Mesenchymal stem cell (in vitro differentiated cells and primary cell): Measurements from ENCODE around the gene NFATC1.

Experiments used
- DNase-seq: peaks from one replicate; pipeline ENCODE4 v3.0.0-alpha.2; 2013
- H2AFZ ChIP-seq: one replicate; pipeline ENCODE4 v1.6.1; 2013; ENCODE audit warnings: low read depth, mild to moderate bottlenecking, control low read depth, inconsistent platforms, low read length, moderate library complexity
- H2AK5ac ChIP-seq: 2 replicates; pipeline ENCODE4 v1.6.1; 2013; ENCODE audit warnings: low read length, moderate library complexity, mild to moderate bottlenecking, inconsistent platforms; ENCODE audit not compliant: severe bottlenecking
- H2BK120ac ChIP-seq: one replicate; pipeline ENCODE4 v1.6.1; 2013; ENCODE audit warnings: low read depth, mild to moderate bottlenecking, inconsistent platforms, low read length, moderate library complexity
- H2BK12ac ChIP-seq, 2 experiments: one replicate each; pipeline ENCODE4 v1.6.1; 2013; ENCODE audit warnings: inconsistent platforms in 2 of 2, low read length in 2 of 2, mild to moderate bottlenecking in 2 of 2, moderate library complexity in 2 of 2, control low read depth in 1 of 2
- H2BK15ac ChIP-seq: one replicate; pipeline ENCODE4 v1.6.1; 2013; ENCODE audit warnings: mild to moderate bottlenecking, low read depth, inconsistent platforms; ENCODE audit not compliant: poor library complexity, severe bottlenecking
- H2BK5ac ChIP-seq: 2 replicates; pipeline ENCODE4 v1.6.1; 2013; ENCODE audit warnings: low read depth, mild to moderate bottlenecking, low read length, control low read depth, inconsistent platforms; ENCODE audit not compliant: poor library complexity, severe bottlenecking
- H3K14ac ChIP-seq, 2 experiments: one replicate each; pipeline ENCODE4 v1.6.1; 2013; ENCODE audit warnings: inconsistent platforms in 2 of 2, low read length in 2 of 2, control low read depth in 1 of 2, mild to moderate bottlenecking in 1 of 2, moderate library complexity in 1 of 2
- H3K18ac ChIP-seq, 2 experiments: one replicate each; pipeline ENCODE4 v1.6.1; 2013; ENCODE audit warnings: inconsistent platforms in 2 of 2, low read length in 2 of 2, control low read depth in 1 of 2, low read depth in 1 of 2, mild to moderate bottlenecking in 1 of 2
- H3K23ac ChIP-seq, 2 experiments: one replicate each; pipeline ENCODE4 v1.6.1; 2013; ENCODE audit warnings: inconsistent platforms in 2 of 2, low read length in 2 of 2, mild to moderate bottlenecking in 2 of 2, moderate library complexity in 2 of 2, control low read depth in 1 of 2
- H3K27ac ChIP-seq: 2 replicates; pipeline ENCODE4 v1.5.1; 2013; ENCODE audit warnings: mild to moderate bottlenecking, moderate library complexity, low read length, control low read depth, inconsistent platforms; ENCODE audit not compliant: poor library complexity, severe bottlenecking
- H3K27me3 ChIP-seq, 2 experiments: 2 replicates each; pipeline versions ENCODE4 v1.6.1 to v1.7.0; 2013; ENCODE audit warnings: low read length in 2 of 2, mild to moderate bottlenecking in 2 of 2, moderate library complexity in 2 of 2, control low read depth in 1 of 2, inconsistent platforms in 1 of 2; ENCODE audit not compliant: control insufficient read depth in 1 of 2, insufficient read depth in 1 of 2
- H3K36me3 ChIP-seq, 2 experiments: 2 replicates each; pipeline versions ENCODE4 v1.6.1 to v1.7.0; 2013; ENCODE audit warnings: low read length in 2 of 2, control low read depth in 1 of 2, inconsistent platforms in 1 of 2, low read depth in 1 of 2, mild to moderate bottlenecking in 1 of 2; ENCODE audit not compliant: insufficient read depth in 2 of 2, control insufficient read depth in 1 of 2
- H3K4ac ChIP-seq, 2 experiments: one replicate each; pipeline ENCODE4 v1.6.1; 2013; ENCODE audit warnings: inconsistent platforms in 2 of 2, low read length in 2 of 2, mild to moderate bottlenecking in 2 of 2, moderate library complexity in 2 of 2, control low read depth in 1 of 2, low read depth in 1 of 2
- H3K4me1 ChIP-seq: 2 replicates; pipeline ENCODE4 v1.6.1; 2013; ENCODE audit warnings: low read depth, low read length, control low read depth; ENCODE audit not compliant: control insufficient read depth, insufficient read depth
- H3K4me2 ChIP-seq: 2 replicates; pipeline ENCODE4 v1.6.1; 2013; ENCODE audit warnings: low read length, mild to moderate bottlenecking, inconsistent platforms; ENCODE audit not compliant: poor library complexity, severe bottlenecking
- H3K4me3 ChIP-seq, 2 experiments: 2 replicates each; pipeline versions ENCODE4 v1.5.1 to v1.7.0; 2013; ENCODE audit warnings: low read length in 2 of 2, mild to moderate bottlenecking in 2 of 2, control low read depth in 1 of 2, low read depth in 1 of 2; ENCODE audit not compliant: insufficient read depth in 1 of 2
- H3K79me1 ChIP-seq: replicated peaks from 2 replicates; pipeline ENCODE4 v1.6.1; 2013; ENCODE audit warnings: mild to moderate bottlenecking, control low read depth, low read length, inconsistent platforms; ENCODE audit not compliant: poor library complexity, severe bottlenecking
- H3K9ac ChIP-seq: 2 replicates; pipeline ENCODE4 v1.7.0; 2013; ENCODE audit warnings: mild to moderate bottlenecking, low read length, moderate library complexity
- H3K9me3 ChIP-seq: 2 replicates; pipeline ENCODE4 v1.7.0; 2013; ENCODE audit warnings: mild to moderate bottlenecking, low read length; ENCODE audit not compliant: control insufficient read depth
- H4K8ac ChIP-seq: one replicate; pipeline ENCODE4 v1.6.1; 2013; ENCODE audit warnings: inconsistent platforms, mild to moderate bottlenecking, low read length, moderate library complexity
- H4K91ac ChIP-seq: one replicate; pipeline ENCODE4 v1.6.1; 2013; ENCODE audit warnings: mild to moderate bottlenecking, low read length, inconsistent platforms
- WGBS: methylation state at CpG from one replicate; pipeline ENCODE4 v1.1.7; 2013; ENCODE audit warnings: mixed read lengths; 5-methylcytosine and 5-hydroxymethylcytosine counted together

The NFATC1 gene

DNA sequence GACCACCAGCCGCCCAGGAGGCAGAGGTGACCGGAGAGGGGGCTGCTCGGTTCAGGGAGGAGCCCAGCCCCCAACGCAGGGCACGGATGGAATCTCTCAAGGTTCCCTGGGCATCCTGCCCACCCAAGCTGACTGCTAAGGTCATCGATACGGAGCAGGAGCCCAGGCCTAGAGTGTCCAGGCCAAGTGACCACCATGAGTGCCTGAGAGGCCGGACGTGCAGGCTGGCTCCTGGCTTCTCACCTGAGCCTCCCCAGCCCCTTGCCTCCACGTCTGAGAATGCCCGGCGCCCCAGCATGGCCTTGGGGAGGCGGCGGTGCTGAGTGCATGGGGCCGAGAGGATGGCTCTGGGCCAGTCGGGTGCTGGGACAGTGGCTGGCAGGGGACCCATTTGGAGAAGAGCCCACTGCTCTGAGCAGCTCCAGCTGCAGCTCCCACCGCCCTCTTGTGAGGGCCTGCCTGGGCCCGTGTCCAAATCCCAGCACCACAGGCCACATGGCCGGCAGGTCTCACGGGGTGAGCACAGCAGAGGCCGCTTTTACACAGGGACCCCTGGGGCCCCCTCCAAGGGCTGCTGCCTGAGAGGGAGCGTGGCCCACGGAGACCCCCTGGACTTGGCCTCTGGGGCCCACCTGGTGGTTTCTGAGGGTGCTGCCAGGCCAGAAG, 181.1 kb downstream of the NFATC1 start:
- Histone ChIP-seq H2AK5ac (no peak overlapping the region), H3K14ac (no peak overlapping the region), H4K91ac (no peak overlapping the region), H3K36me3 (peaks cover 0 to 2% of the 10 kb centered on the region in 2 experiments), H3K4ac (no peak overlapping the region), H2BK5ac (no peak overlapping the region), H3K9ac (no peak overlapping the region), H2BK15ac (no peak overlapping the region), H2AFZ (no peak overlapping the region), H2BK120ac (no peak overlapping the region), H3K79me1 (no peaks in the 10 kb centered on the region), H3K4me1 (peaks cover 8% of the 10 kb centered on the region), H3K27me3 (peaks cover 0 to 51% of the 10 kb centered on the region in 2 experiments), H4K8ac (no peak overlapping the region), H3K18ac (no peak overlapping the region), H2BK12ac (no peak overlapping the region), H3K9me3 (peaks cover 19% of the 10 kb centered on the region), H3K27ac (no peak overlapping the region), H3K4me3 (no peak overlapping the region), H3K4me2 (no peak overlapping the region), H3K23ac (no peak overlapping the region)
- WGBS = 86% methylated on average over 23 of the region's 23 CpGs
- DNase-seq = no peak

GRCh38 chr18:79577451-79578395, 182.0 kb downstream of the NFATC1 start:
- H3K9me3 ChIP-seq = peaks cover 11% of the 10 kb centered on the region
- H2AK5ac ChIP-seq = no peak overlapping the region
- H3K27ac ChIP-seq = no peak overlapping the region
- H3K4me3 ChIP-seq = no peak overlapping the region
- H4K91ac ChIP-seq = no peak overlapping the region
- H3K9ac ChIP-seq = no peak overlapping the region
- H2BK15ac ChIP-seq = no peak overlapping the region
- no peak overlapping the region for H3K18ac ChIP-seq
- no peak for DNase-seq
- H2BK12ac ChIP-seq = no peak overlapping the region
- no peak overlapping the region for H3K4ac ChIP-seq
- no peak overlapping the region for H3K14ac ChIP-seq
- H4K8ac ChIP-seq = no peak overlapping the region
- H3K4me1 ChIP-seq = peaks cover 8% of the 10 kb centered on the region
- H3K27me3 ChIP-seq = peaks cover 0 to 52% of the 10 kb centered on the region in 2 experiments
- H2BK120ac ChIP-seq = no peak overlapping the region
- no peak overlapping the region for H3K4me2 ChIP-seq
- no peak overlapping the region for H3K23ac ChIP-seq
- 82% methylated on average over 37 of the region's 37 CpGs for WGBS
- H3K36me3 ChIP-seq = peaks cover 0 to 2% of the 10 kb centered on the region in 2 experiments
- no peaks in the 10 kb centered on the region for H3K79me1 ChIP-seq
- H2AFZ ChIP-seq = no peak overlapping the region
- no peak overlapping the region for H2BK5ac ChIP-seq

- Histone ChIP-seq H2AFZ (no peak overlapping the region), H3K9me3 (peaks cover 2% of the 10 kb centered on the region), H3K27me3 (peaks cover 0 to 61% of the 10 kb centered on the region in 2 experiments), H3K14ac (no peak overlapping the region), H3K4me1 (peaks cover 8% of the 10 kb centered on the region), H3K9ac (no peak overlapping the region), H2AK5ac (no peak overlapping the region), H2BK15ac (no peak overlapping the region), H2BK120ac (no peak overlapping the region), H3K23ac (no peak overlapping the region), H4K91ac (no peak overlapping the region), H4K8ac (no peak overlapping the region), H3K79me1 (no peaks in the 10 kb centered on the region), H3K27ac (no peak overlapping the region), H3K4me2 (no peak overlapping the region), H3K36me3 (no peaks in the 10 kb centered on the region), H2BK5ac (no peak overlapping the region), H2BK12ac (no peak overlapping the region), H3K18ac (no peak overlapping the region), H3K4me3 (no peak overlapping the region), H3K4ac (no peak overlapping the region)
- DNase-seq = no peak
- WGBS = 89% methylated on average over 27 of the region's 27 CpGs
These were observed 182.9 kb downstream of the NFATC1 start for GRCh38 chr18:79578396-79579260.
